Trophoblast cell (in vitro differentiated cells and primary cell): ENCODE measurements around the gene HIRA.

Source experiments
- DNase-seq, 2 donors: peaks; one replicate each; pipeline ENCODE4 v3.0.0-alpha.2; 2016
- H2AFZ ChIP-seq: 2 replicates; pipeline ENCODE4 v1.6.1; 2013; ENCODE audit warnings: low read length, moderate library complexity, mild to moderate bottlenecking; ENCODE audit not compliant: insufficient read depth, poor library complexity
- H2AK5ac ChIP-seq: 2 replicates; pipeline ENCODE4 v1.6.1; 2013; ENCODE audit warnings: mild to moderate bottlenecking, low read length
- H2BK120ac ChIP-seq: 2 replicates; pipeline ENCODE4 v1.6.1; 2013; ENCODE audit warnings: low read length, mild to moderate bottlenecking, moderate library complexity; ENCODE audit not compliant: insufficient read depth, poor library complexity
- H2BK12ac ChIP-seq: 2 replicates; pipeline ENCODE4 v1.6.1; 2013; ENCODE audit warnings: mild to moderate bottlenecking, low read length, moderate library complexity
- H2BK5ac ChIP-seq: 2 replicates; pipeline ENCODE4 v1.6.1; 2013; ENCODE audit warnings: low read length, low read depth, moderate library complexity, mild to moderate bottlenecking; ENCODE audit not compliant: poor library complexity
- H3K14ac ChIP-seq: 2 replicates; pipeline ENCODE4 v1.6.1; 2013; ENCODE audit warnings: mild to moderate bottlenecking, low read length
- H3K18ac ChIP-seq: 2 replicates; pipeline ENCODE4 v1.6.1; 2013; ENCODE audit warnings: mild to moderate bottlenecking, low read length
- H3K23ac ChIP-seq: 2 replicates; pipeline ENCODE4 v1.6.1; 2013; ENCODE audit warnings: low read length
- H3K27ac ChIP-seq: 2 replicates; pipeline ENCODE4 v1.5.1; 2013; ENCODE audit warnings: low read depth, mild to moderate bottlenecking, inconsistent platforms, low read length, moderate library complexity
- H3K27me3 ChIP-seq: 2 replicates; pipeline ENCODE4 v1.6.1; 2013; ENCODE audit warnings: inconsistent platforms, mild to moderate bottlenecking, low read length, moderate library complexity; ENCODE audit not compliant: insufficient read depth
- H3K36me3 ChIP-seq, 2 experiments: 1 replicate in 1 of 2; 2 replicates in 1 of 2; pipeline ENCODE4 v1.6.1; 2013; ENCODE audit warnings: low read length in 2 of 2, mild to moderate bottlenecking in 2 of 2, moderate library complexity in 1 of 2; ENCODE audit not compliant: insufficient read depth in 2 of 2, control insufficient read depth in 1 of 2
- H3K4ac ChIP-seq: 2 replicates; pipeline ENCODE4 v1.6.1; 2013; ENCODE audit warnings: low read depth, mild to moderate bottlenecking, low read length, moderate library complexity
- H3K4me1 ChIP-seq, 2 experiments: 1 replicate in 1 of 2; 2 replicates in 1 of 2; pipeline ENCODE4 v1.6.1; 2013; ENCODE audit warnings: low read length in 2 of 2, mild to moderate bottlenecking in 2 of 2, moderate library complexity in 1 of 2; ENCODE audit not compliant: insufficient read depth in 2 of 2, control insufficient read depth in 1 of 2
- H3K4me2 ChIP-seq: 2 replicates; pipeline ENCODE4 v1.6.1; 2013; ENCODE audit warnings: inconsistent platforms, mild to moderate bottlenecking, low read length, moderate library complexity
- H3K4me3 ChIP-seq: 2 replicates; pipeline ENCODE4 v1.5.1; 2013; ENCODE audit warnings: mild to moderate bottlenecking, low read depth, low read length, inconsistent platforms
- H3K79me1 ChIP-seq: one replicate; pipeline ENCODE4 v1.6.1; 2013; ENCODE audit warnings: low read length
- H3K79me2 ChIP-seq: 2 replicates; pipeline ENCODE4 v1.6.1; 2013; ENCODE audit warnings: low read length, mild to moderate bottlenecking; ENCODE audit not compliant: control insufficient read depth, insufficient read depth, poor library complexity
- H3K9ac ChIP-seq: 2 replicates; pipeline ENCODE4 v1.6.1; 2013; ENCODE audit warnings: mild to moderate bottlenecking, low read length
- H3K9me3 ChIP-seq: 2 replicates; pipeline ENCODE4 v1.6.1; 2013; ENCODE audit warnings: low read depth, mild to moderate bottlenecking, control low read depth, inconsistent platforms, low read length; ENCODE audit not compliant: insufficient read depth
- H4K12ac ChIP-seq: 2 replicates; pipeline ENCODE4 v1.6.1; 2013; ENCODE audit warnings: low read depth, mild to moderate bottlenecking, low read length, moderate library complexity
- H4K8ac ChIP-seq: 2 replicates; pipeline ENCODE4 v1.6.1; 2013; ENCODE audit warnings: low read depth, mild to moderate bottlenecking, low read length, moderate library complexity
- H4K91ac ChIP-seq: one replicate; pipeline ENCODE4 v1.6.1; 2013; ENCODE audit warnings: low read depth, mild to moderate bottlenecking, low read length, moderate library complexity
- WGBS: extraction: QIAGEN DNeasy Blood & Tissue Kit; methylation state at CpG from one replicate; pipeline ENCODE4 v1.1.7; 2013; ENCODE audit warnings: missing lambda C conversion rate; ENCODE audit not compliant: insufficient read length, insufficient coverage; ENCODE audit errors: extremely low coverage; 5-methylcytosine and 5-hydroxymethylcytosine counted together

The HIRA gene

GRCh38 chr22:19401483-19401882, 30.1 kb downstream of the HIRA start:
- Histone ChIP-seq H3K27me3 (no peaks in the 10 kb centered on the region), H2AFZ (no peak overlapping the region), H3K18ac (no peak overlapping the region), H3K9me3 (no peaks in the 10 kb centered on the region), H3K14ac (no peak overlapping the region), H2AK5ac (no peak overlapping the region), H3K9ac (no peak overlapping the region), H3K23ac (no peak overlapping the region), H2BK12ac (no peak overlapping the region), H3K79me1 (no peaks in the 10 kb centered on the region), H3K79me2 (no peaks in the 10 kb centered on the region), H3K4me3 (no peak overlapping the region), H2BK5ac (no peak overlapping the region), H3K4me2 (no peak overlapping the region), H2BK120ac (no peak overlapping the region), H4K8ac (no peak overlapping the region), H3K4ac (no peak overlapping the region), H3K36me3 (peaks cover 31 to 38% of the 10 kb centered on the region in 2 experiments), H3K27ac (no peak overlapping the region), H4K12ac (no peak overlapping the region), H4K91ac (no peak overlapping the region), H3K4me1 (no peaks in the 10 kb centered on the region)
- WGBS = no CpG with 5 or more reads among the region's 4 CpGs
- DNase-seq = no peak

DNA sequence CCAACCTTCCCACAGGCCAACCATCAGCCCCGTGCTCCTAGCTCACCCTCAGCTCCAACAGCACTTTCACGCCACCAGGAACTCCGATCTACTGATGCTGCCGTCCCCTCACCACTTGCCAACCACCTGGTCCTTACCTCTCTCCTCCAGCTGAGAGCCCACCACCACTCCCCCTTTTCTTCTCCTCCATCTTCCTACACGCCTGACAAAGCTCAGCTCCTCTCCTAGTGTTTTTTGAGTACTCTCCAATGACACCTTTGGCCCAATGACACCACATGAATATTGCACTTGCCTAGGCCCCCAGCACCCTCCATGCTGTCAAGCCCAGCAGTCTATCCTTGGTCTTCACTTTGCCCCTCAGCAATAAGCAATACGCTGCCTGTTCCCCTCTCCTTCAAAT, 30.7 kb downstream of the HIRA start:
- Histone ChIP-seq H2AK5ac (no peak overlapping the region), H3K23ac (no peak overlapping the region), H2BK5ac (no peak overlapping the region), H3K27me3 (no peaks in the 10 kb centered on the region), H2BK120ac (no peak overlapping the region), H2AFZ (no peak overlapping the region), H3K27ac (no peak overlapping the region), H3K79me1 (no peaks in the 10 kb centered on the region), H4K91ac (no peak overlapping the region), H3K4ac (no peak overlapping the region), H4K12ac (peak overlapping the region; percentile 17), H3K14ac (no peak overlapping the region), H3K4me3 (no peak overlapping the region), H3K18ac (no peak overlapping the region), H4K8ac (no peak overlapping the region), H3K4me1 (no peaks in the 10 kb centered on the region), H3K9me3 (no peaks in the 10 kb centered on the region), H2BK12ac (no peak overlapping the region), H3K4me2 (no peak overlapping the region), H3K9ac (no peak overlapping the region), H3K36me3 (peaks cover 32 to 39% of the 10 kb centered on the region in 2 experiments), H3K79me2 (no peaks in the 10 kb centered on the region)
- no CpG with 5 or more reads among the region's 6 CpGs for WGBS
- no peak for DNase-seq

- H3K79me1 ChIP-seq = no peaks in the 10 kb centered on the region
- H2BK120ac ChIP-seq = no peak overlapping the region
- no peak overlapping the region for H3K4me2 ChIP-seq
- no peak overlapping the region for H2AFZ ChIP-seq
- H3K9me3 ChIP-seq = no peaks in the 10 kb centered on the region
- H3K36me3 ChIP-seq = peaks cover 43 to 50% of the 10 kb centered on the region in 2 experiments
- H4K91ac ChIP-seq = no peak overlapping the region
- no peak overlapping the region for H3K4ac ChIP-seq
- DNase-seq = no peak
- no peak overlapping the region for H3K18ac ChIP-seq
- H3K27ac ChIP-seq = no peak overlapping the region
- H2BK5ac ChIP-seq = no peak overlapping the region
- no CpG with 5 or more reads among the region's 2 CpGs for WGBS
- H3K14ac ChIP-seq = no peak overlapping the region
- H3K9ac ChIP-seq = no peak overlapping the region
- no peak overlapping the region for H3K4me3 ChIP-seq
- no peak overlapping the region for H4K8ac ChIP-seq
- no peak overlapping the region for H3K23ac ChIP-seq
- H3K27me3 ChIP-seq = no peaks in the 10 kb centered on the region
- no peak overlapping the region for H4K12ac ChIP-seq
- no peaks in the 10 kb centered on the region for H3K4me1 ChIP-seq
- no peaks in the 10 kb centered on the region for H3K79me2 ChIP-seq
- no peak overlapping the region for H2AK5ac ChIP-seq
- no peak overlapping the region for H2BK12ac ChIP-seq
Measured at GRCh38 chr22:19398652-19399051, 32.9 kb downstream of the HIRA start.

GRCh38 chr22:19398206-19398605, 33.3 kb downstream of the HIRA start:
- Histone ChIP-seq H3K36me3 (peaks cover 43 to 53% of the 10 kb centered on the region in 2 experiments), H3K79me2 (no peaks in the 10 kb centered on the region), H3K4me1 (no peaks in the 10 kb centered on the region), H3K18ac (no peak overlapping the region), H2AK5ac (no peak overlapping the region), H3K4me2 (no peak overlapping the region), H3K23ac (no peak overlapping the region), H2BK120ac (no peak overlapping the region), H4K8ac (no peak overlapping the region), H3K79me1 (no peaks in the 10 kb centered on the region), H2BK5ac (no peak overlapping the region), H3K27ac (no peak overlapping the region), H4K12ac (no peak overlapping the region), H3K27me3 (no peaks in the 10 kb centered on the region), H3K4ac (no peak overlapping the region), H4K91ac (no peak overlapping the region), H2BK12ac (no peak overlapping the region), H3K4me3 (no peak overlapping the region), H3K9ac (no peak overlapping the region), H2AFZ (no peak overlapping the region), H3K14ac (no peak overlapping the region), H3K9me3 (no peaks in the 10 kb centered on the region)
- DNase-seq = no peak
- no CpG with 5 or more reads among the region's 6 CpGs for WGBS
